NCI-H2196 (cell line): ENCODE results near the gene PLCD3.

Experiments
- DNase-seq: peaks from one replicate; lab custom pipeline; 2025; ENCODE audit not compliant: unreplicated experiment; lab: John Stamatoyannopoulos, UW

The PLCD3 gene

GRCh38 chr17:45081047-45081703 is 51.1 kb downstream of the PLCD3 start:
- DNase-seq = no peak

DNA sequence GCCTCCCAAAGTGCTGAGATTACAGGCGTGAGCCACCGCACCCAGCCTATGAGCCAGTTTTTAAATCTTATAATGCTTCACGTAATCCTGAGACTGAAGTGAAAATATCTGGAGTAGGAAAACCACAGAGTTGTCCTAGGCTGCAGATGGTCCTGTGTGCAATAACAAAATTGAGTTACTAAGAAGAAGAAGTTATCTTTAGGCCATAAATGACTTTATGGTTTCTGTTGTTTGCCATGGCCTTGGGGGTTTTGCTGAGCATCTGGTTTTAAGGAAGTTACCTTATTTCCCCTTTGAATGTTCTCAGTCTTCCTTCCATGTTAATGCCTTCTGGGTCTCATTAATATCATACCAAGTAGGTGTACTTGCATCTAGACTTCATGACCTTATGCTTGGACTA is 54.7 kb downstream of the PLCD3 start:
- no peak for DNase-seq

- no peak for DNase-seq
These were observed 58.8 kb downstream of the PLCD3 start for GRCh38 chr17:45073414-45074070.

GRCh38 chr17:45070809-45071208 is 61.5 kb downstream of the PLCD3 start:
- no peak for DNase-seq

DNA sequence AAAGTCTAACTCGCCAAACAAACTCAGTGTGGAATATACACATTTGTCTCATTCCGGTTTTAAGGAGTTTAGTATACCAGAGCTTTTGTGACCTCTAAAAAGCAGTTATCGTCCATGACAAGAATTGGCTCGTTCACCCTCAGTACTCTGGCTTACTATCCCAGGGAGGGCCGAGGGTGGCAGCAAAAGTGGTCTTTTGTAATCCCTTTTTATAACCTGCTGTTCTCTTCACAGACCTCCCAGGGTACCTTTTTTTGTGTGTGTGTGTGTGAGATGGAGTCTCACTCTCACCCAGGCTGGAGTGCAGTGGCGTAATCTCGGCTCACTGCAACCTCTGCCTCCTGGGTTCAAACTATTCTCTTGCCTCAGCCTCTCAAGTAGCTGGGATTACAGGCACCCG is 62.3 kb downstream of the PLCD3 start:
- no peak for DNase-seq

GRCh38 chr17:45067637-45068036 is 64.7 kb downstream of the PLCD3 start:
- DNase-seq = no peak

- DNase-seq = no peak
These were observed 69.1 kb downstream of the PLCD3 start for GRCh38 chr17:45063198-45063597.

DNA sequence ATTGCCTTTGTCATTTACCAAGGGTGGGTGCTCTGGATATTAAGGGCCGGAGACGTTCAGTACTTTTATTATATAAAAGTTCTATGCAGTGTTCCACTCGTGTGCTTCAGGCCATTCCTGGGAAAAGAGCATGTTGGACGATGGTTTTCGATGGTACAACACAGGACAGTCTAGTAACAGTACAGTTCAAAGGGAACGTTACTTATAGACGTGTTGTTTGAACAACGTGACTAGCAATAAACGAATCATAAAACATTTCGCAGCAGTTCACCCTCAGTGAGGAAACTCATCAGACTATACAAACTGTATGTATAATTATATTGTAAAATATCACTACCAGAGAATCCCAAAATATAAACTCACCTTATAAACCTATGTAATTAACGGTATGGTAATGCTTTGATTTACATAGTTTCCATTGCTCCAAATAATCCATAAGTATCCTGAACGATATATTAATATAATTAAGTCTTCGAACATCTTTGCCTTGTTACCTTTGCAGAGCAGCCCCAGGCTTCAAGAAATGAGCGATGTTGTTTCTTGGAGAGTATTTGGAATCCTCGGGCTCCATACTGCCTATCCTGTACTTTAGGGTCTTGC is 70.6 kb downstream of the PLCD3 start:
- DNase-seq = no peak

GRCh38 chr17:45060797-45061605 is 71.3 kb downstream of the PLCD3 start, which contains the start of gene NMT1:
TSS of gene NMT1 (plus strand) at chr17:45061317. CDS start at chr17:45061330, 13 bp downstream.
- peak; percentile 99 for DNase-seq

GRCh38 chr17:45060382-45060796 is 71.9 kb downstream of the PLCD3 start:
- no peak for DNase-seq
